WTC11 (cell line): ENCODE data around the gene PROCA1. TPM values are rescaled to one million over a fixed set of nuclear protein-coding genes. Genes with fewer than 3 reads are reported as not detected.
A peak's percentile ranks its signal among the peaks of the same experiment; 100 is the strongest.

Source experiments
- CREM ChIP-seq: sonication (generic); formaldehyde crosslinking; IDR thresholded peaks from 2 replicates; pipeline ENCODE4 v1.8.1; 2022; ENCODE audit warnings: mild to moderate bottlenecking, missing genetic modification reagents, moderate library complexity
- EMX1 ChIP-seq: fragments of 250-450 bp; sonication (Bioruptor Pico); IDR thresholded peaks from 2 replicates; pipeline ENCODE4 v1.8.0; 2021; ENCODE audit warnings: mild to moderate bottlenecking
- ESRRA ChIP-seq: sonication (generic); formaldehyde crosslinking; IDR thresholded peaks from 2 replicates; pipeline ENCODE4 v1.8.1; 2022; ENCODE audit warnings: mild to moderate bottlenecking, missing genetic modification reagents, borderline replicate concordance
- IRF2 ChIP-seq: sonication (generic); formaldehyde crosslinking; IDR thresholded peaks from 2 replicates; pipeline ENCODE4 v1.8.0; 2022; ENCODE audit warnings: low read depth, missing genetic modification reagents, borderline replicate concordance
- MLX ChIP-seq: sonication (generic); formaldehyde crosslinking; IDR thresholded peaks from 2 replicates; pipeline ENCODE4 v1.8.1; 2023; ENCODE audit warnings: mild to moderate bottlenecking, missing genetic modification reagents, moderate library complexity
- NFATC4 ChIP-seq: fragments of 250-450 bp; sonication (Bioruptor Pico); IDR thresholded peaks from 2 replicates; pipeline ENCODE4 v1.9.0; 2021; ENCODE audit warnings: mild to moderate bottlenecking
- NFE2L1 ChIP-seq: sonication (generic); formaldehyde crosslinking; IDR thresholded peaks from 2 replicates; pipeline ENCODE4 v1.8.1; 2023; ENCODE audit warnings: missing genetic modification reagents
- NFYB ChIP-seq: sonication (generic); formaldehyde crosslinking; conservative IDR thresholded peaks from 2 replicates; pipeline ENCODE4 v1.8.0; 2022; ENCODE audit warnings: low read depth, missing genetic modification reagents
- NR1H2 ChIP-seq: sonication (generic); formaldehyde crosslinking; IDR thresholded peaks from 2 replicates; pipeline ENCODE4 v1.9.0; 2021; ENCODE audit warnings: mild to moderate bottlenecking, moderate library complexity, missing genetic modification reagents
- SMAD3 ChIP-seq: sonication (generic); formaldehyde crosslinking; IDR thresholded peaks from 2 replicates; pipeline ENCODE4 v1.8.0; 2022; ENCODE audit warnings: missing genetic modification reagents, mild to moderate bottlenecking, borderline replicate concordance
- TEAD1 ChIP-seq: sonication (generic); formaldehyde crosslinking; IDR thresholded peaks from 2 replicates; pipeline ENCODE4 v1.8.0; 2022; ENCODE audit warnings: mild to moderate bottlenecking, missing genetic modification reagents
- USF2 ChIP-seq: sonication (generic); formaldehyde crosslinking; IDR thresholded peaks from 2 replicates; pipeline ENCODE4 v1.8.1; 2023; ENCODE audit warnings: mild to moderate bottlenecking, missing genetic modification reagents, moderate library complexity
- ZBTB21 ChIP-seq: sonication (generic); formaldehyde crosslinking; IDR thresholded peaks from 2 replicates; pipeline ENCODE4 v1.8.1; 2023; ENCODE audit warnings: mild to moderate bottlenecking, missing genetic modification reagents, borderline replicate concordance
- ZNF219 ChIP-seq: sonication (generic); formaldehyde crosslinking; IDR thresholded peaks from 2 replicates; pipeline ENCODE4 v1.8.0; 2023; ENCODE audit warnings: missing genetic modification reagents, mild to moderate bottlenecking, borderline replicate concordance
- ZNF317 ChIP-seq: sonication (generic); formaldehyde crosslinking; IDR thresholded peaks from 2 replicates; pipeline ENCODE4 v1.8.1; 2023; ENCODE audit warnings: low read depth, mild to moderate bottlenecking, moderate library complexity, missing genetic modification reagents, borderline replicate concordance
- total RNA-seq: library from RNA; stranded (reverse); gene quantifications from 3 replicates; pipeline ENCODE4 v1.2.3, GENCODE V29; 2021
- TF ChIP-seq, protein P1 (sequence below): fragments of 250-450 bp; sonication (Bioruptor Pico); IDR thresholded peaks from 2 replicates; pipeline ENCODE4 v1.9.0; 2021; ENCODE audit warnings: mild to moderate bottlenecking
- TF ChIP-seq, protein P2 (sequence below): sonication (generic); formaldehyde crosslinking; IDR thresholded peaks from 2 replicates; pipeline ENCODE4 v1.8.0; 2022; ENCODE audit warnings: mild to moderate bottlenecking, missing genetic modification reagents
- TF ChIP-seq, protein P3 (sequence below): sonication (generic); formaldehyde crosslinking; IDR thresholded peaks from 2 replicates; pipeline ENCODE4 v1.8.1; 2022; ENCODE audit warnings: low read depth, mild to moderate bottlenecking, moderate library complexity, missing genetic modification reagents, borderline replicate concordance
- TF ChIP-seq, protein P4 (sequence below): sonication (generic); formaldehyde crosslinking; IDR thresholded peaks from 2 replicates; pipeline ENCODE4 v1.8.1; 2023; ENCODE audit warnings: mild to moderate bottlenecking, missing genetic modification reagents, borderline replicate concordance
- TF ChIP-seq, protein P5 (sequence below): fragments of 250-450 bp; sonication (Bioruptor Pico); IDR thresholded peaks from 2 replicates; pipeline ENCODE4 v2.1.2; 2022; ENCODE audit warnings: mild to moderate bottlenecking, moderate library complexity
- TF ChIP-seq, protein P6 (sequence below): sonication (generic); formaldehyde crosslinking; IDR thresholded peaks from 2 replicates; pipeline ENCODE4 v1.8.1; 2023; ENCODE audit warnings: mild to moderate bottlenecking, missing genetic modification reagents

Gene PROCA1
- total RNA-seq, 1 experiment from 2014 or later: 28.4 TPM

- TF ChIP-seq, protein P1, sequence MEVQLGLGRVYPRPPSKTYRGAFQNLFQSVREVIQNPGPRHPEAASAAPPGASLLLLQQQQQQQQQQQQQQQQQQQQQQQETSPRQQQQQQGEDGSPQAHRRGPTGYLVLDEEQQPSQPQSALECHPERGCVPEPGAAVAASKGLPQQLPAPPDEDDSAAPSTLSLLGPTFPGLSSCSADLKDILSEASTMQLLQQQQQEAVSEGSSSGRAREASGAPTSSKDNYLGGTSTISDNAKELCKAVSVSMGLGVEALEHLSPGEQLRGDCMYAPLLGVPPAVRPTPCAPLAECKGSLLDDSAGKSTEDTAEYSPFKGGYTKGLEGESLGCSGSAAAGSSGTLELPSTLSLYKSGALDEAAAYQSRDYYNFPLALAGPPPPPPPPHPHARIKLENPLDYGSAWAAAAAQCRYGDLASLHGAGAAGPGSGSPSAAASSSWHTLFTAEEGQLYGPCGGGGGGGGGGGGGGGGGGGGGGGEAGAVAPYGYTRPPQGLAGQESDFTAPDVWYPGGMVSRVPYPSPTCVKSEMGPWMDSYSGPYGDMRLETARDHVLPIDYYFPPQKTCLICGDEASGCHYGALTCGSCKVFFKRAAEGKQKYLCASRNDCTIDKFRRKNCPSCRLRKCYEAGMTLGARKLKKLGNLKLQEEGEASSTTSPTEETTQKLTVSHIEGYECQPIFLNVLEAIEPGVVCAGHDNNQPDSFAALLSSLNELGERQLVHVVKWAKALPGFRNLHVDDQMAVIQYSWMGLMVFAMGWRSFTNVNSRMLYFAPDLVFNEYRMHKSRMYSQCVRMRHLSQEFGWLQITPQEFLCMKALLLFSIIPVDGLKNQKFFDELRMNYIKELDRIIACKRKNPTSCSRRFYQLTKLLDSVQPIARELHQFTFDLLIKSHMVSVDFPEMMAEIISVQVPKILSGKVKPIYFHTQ: no peak
- TF ChIP-seq, protein P2, sequence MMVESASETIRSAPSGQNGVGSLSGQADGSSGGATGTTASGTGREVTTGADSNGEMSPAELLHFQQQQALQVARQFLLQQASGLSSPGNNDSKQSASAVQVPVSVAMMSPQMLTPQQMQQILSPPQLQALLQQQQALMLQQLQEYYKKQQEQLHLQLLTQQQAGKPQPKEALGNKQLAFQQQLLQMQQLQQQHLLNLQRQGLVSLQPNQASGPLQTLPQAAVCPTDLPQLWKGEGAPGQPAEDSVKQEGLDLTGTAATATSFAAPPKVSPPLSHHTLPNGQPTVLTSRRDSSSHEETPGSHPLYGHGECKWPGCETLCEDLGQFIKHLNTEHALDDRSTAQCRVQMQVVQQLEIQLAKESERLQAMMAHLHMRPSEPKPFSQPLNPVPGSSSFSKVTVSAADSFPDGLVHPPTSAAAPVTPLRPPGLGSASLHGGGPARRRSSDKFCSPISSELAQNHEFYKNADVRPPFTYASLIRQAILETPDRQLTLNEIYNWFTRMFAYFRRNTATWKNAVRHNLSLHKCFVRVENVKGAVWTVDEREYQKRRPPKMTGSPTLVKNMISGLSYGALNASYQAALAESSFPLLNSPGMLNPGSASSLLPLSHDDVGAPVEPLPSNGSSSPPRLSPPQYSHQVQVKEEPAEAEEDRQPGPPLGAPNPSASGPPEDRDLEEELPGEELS (CRISPR knock-in tag): 0 out of 2 replicates have a peak, but pooled peaks have one; percentile 63
- TF ChIP-seq, protein P3, sequence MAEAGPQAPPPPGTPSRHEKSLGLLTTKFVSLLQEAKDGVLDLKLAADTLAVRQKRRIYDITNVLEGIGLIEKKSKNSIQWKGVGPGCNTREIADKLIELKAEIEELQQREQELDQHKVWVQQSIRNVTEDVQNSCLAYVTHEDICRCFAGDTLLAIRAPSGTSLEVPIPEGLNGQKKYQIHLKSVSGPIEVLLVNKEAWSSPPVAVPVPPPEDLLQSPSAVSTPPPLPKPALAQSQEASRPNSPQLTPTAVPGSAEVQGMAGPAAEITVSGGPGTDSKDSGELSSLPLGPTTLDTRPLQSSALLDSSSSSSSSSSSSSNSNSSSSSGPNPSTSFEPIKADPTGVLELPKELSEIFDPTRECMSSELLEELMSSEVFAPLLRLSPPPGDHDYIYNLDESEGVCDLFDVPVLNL (CRISPR knock-in tag): no peak
- TF ChIP-seq, protein P4, sequence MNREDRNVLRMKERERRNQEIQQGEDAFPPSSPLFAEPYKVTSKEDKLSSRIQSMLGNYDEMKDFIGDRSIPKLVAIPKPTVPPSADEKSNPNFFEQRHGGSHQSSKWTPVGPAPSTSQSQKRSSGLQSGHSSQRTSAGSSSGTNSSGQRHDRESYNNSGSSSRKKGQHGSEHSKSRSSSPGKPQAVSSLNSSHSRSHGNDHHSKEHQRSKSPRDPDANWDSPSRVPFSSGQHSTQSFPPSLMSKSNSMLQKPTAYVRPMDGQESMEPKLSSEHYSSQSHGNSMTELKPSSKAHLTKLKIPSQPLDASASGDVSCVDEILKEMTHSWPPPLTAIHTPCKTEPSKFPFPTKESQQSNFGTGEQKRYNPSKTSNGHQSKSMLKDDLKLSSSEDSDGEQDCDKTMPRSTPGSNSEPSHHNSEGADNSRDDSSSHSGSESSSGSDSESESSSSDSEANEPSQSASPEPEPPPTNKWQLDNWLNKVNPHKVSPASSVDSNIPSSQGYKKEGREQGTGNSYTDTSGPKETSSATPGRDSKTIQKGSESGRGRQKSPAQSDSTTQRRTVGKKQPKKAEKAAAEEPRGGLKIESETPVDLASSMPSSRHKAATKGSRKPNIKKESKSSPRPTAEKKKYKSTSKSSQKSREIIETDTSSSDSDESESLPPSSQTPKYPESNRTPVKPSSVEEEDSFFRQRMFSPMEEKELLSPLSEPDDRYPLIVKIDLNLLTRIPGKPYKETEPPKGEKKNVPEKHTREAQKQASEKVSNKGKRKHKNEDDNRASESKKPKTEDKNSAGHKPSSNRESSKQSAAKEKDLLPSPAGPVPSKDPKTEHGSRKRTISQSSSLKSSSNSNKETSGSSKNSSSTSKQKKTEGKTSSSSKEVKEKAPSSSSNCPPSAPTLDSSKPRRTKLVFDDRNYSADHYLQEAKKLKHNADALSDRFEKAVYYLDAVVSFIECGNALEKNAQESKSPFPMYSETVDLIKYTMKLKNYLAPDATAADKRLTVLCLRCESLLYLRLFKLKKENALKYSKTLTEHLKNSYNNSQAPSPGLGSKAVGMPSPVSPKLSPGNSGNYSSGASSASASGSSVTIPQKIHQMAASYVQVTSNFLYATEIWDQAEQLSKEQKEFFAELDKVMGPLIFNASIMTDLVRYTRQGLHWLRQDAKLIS (CRISPR knock-in tag): no peak
- TF ChIP-seq MLX (CRISPR knock-in tag) (no peak), USF2 (CRISPR knock-in tag) (no peak), SMAD3 (CRISPR knock-in tag) (no peak), NFE2L1 (CRISPR knock-in tag) (0 out of 2 replicates have a peak, but pooled peaks have one; percentile 8), TEAD1 (CRISPR knock-in tag) (peak; percentile 38; the same call in 1 of the 2 replicates), IRF2 (no peak), NFATC4 (CRISPR knock-in tag) (no peak), EMX1 (CRISPR knock-in tag) (no peak), NFYB (CRISPR knock-in tag) (no peak), CREM (CRISPR knock-in tag) (peak; percentile 94), ESRRA (no peak), ZNF219 (no peak), ZNF317 (CRISPR knock-in tag) (no peak), NR1H2 (CRISPR knock-in tag) (no peak), ZBTB21 (CRISPR knock-in tag) (no peak)
- TF ChIP-seq, protein P5, sequence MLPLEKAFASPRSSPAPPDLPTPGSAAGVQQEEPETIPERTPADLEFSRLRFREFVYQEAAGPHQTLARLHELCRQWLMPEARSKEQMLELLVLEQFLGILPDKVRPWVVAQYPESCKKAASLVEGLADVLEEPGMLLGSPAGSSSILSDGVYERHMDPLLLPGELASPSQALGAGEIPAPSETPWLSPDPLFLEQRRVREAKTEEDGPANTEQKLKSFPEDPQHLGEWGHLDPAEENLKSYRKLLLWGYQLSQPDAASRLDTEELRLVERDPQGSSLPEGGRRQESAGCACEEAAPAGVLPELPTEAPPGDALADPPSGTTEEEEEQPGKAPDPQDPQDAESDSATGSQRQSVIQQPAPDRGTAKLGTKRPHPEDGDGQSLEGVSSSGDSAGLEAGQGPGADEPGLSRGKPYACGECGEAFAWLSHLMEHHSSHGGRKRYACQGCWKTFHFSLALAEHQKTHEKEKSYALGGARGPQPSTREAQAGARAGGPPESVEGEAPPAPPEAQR (CRISPR knock-in tag): no peak
- TF ChIP-seq, protein P6, sequence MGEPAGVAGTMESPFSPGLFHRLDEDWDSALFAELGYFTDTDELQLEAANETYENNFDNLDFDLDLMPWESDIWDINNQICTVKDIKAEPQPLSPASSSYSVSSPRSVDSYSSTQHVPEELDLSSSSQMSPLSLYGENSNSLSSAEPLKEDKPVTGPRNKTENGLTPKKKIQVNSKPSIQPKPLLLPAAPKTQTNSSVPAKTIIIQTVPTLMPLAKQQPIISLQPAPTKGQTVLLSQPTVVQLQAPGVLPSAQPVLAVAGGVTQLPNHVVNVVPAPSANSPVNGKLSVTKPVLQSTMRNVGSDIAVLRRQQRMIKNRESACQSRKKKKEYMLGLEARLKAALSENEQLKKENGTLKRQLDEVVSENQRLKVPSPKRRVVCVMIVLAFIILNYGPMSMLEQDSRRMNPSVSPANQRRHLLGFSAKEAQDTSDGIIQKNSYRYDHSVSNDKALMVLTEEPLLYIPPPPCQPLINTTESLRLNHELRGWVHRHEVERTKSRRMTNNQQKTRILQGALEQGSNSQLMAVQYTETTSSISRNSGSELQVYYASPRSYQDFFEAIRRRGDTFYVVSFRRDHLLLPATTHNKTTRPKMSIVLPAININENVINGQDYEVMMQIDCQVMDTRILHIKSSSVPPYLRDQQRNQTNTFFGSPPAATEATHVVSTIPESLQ (CRISPR knock-in tag): no peak
Measured at GRCh38 chr17:28661635-28662526, 49.8 kb downstream of the PROCA1 start, which contains the start of the genes SDF2 and SUPT6H (continued).
